Parathyroid adenoma (tissue), 2 donors: ENCODE data around the gene DAB2IP.

ENCODE experiments used
- H2AFZ ChIP-seq: fragments of 300-600 bp; sonication (generic); one replicate; pipeline ENCODE4 v1.7.0; 2017; ENCODE audit warnings: antibody characterized with exemption, mild to moderate bottlenecking
- H3K27ac ChIP-seq: fragments of 300-600 bp; sonication (generic); one replicate; pipeline ENCODE4 v1.7.0; 2017
- H3K27me3 ChIP-seq: fragments of 300-600 bp; sonication (generic); one replicate; pipeline ENCODE4 v1.7.0; 2017; ENCODE audit warnings: low read length; ENCODE audit not compliant: control insufficient read depth, insufficient read depth
- H3K36me3 ChIP-seq: fragments of 300-600 bp; sonication (generic); one replicate; pipeline ENCODE4 v1.7.0; 2017; ENCODE audit warnings: low read length; ENCODE audit not compliant: control insufficient read depth, insufficient read depth
- H3K4me1 ChIP-seq: fragments of 300-600 bp; sonication (generic); one replicate; pipeline ENCODE4 v1.7.0; 2017; ENCODE audit warnings: control low read depth
- H3K4me2 ChIP-seq: fragments of 300-600 bp; sonication (generic); one replicate; pipeline ENCODE4 v1.7.0; 2017; ENCODE audit warnings: low read length
- H3K4me3 ChIP-seq: fragments of 300-600 bp; sonication (generic); one replicate; pipeline ENCODE4 v1.7.0; 2017; ENCODE audit warnings: low read depth, low read length
- H3K79me2 ChIP-seq: fragments of 300-600 bp; sonication (generic); one replicate; pipeline ENCODE4 v1.7.0; 2017; ENCODE audit warnings: control low read depth
- H3K9ac ChIP-seq: fragments of 300-600 bp; sonication (generic); one replicate; pipeline ENCODE4 v1.7.0; 2017; ENCODE audit warnings: mild to moderate bottlenecking
- H3K9me3 ChIP-seq: fragments of 300-600 bp; sonication (generic); one replicate; pipeline ENCODE4 v1.7.0; 2017; ENCODE audit warnings: low read length; ENCODE audit not compliant: control insufficient read depth
- CTCF ChIP-seq: fragments of 300-600 bp; sonication (generic); IDR thresholded peaks from one replicate; pipeline ENCODE4 v1.7.0; 2017; ENCODE audit warnings: antibody characterized with exemption, mild to moderate bottlenecking
- donor health status: primary hyperparathyroidism.

Gene DAB2IP

GRCh38 chr9:121781145-121781548 lies 129.7 kb downstream of the DAB2IP start:
- H3K27ac ChIP-seq, result no peak overlapping the region

GRCh38 chr9:121781701-121782464 lies 130.4 kb downstream of the DAB2IP start:
- no peak for TF ChIP-seq CTCF
- Histone ChIP-seq H3K27me3 (no peaks in the 10 kb centered on the region), H3K4me1 (no peaks in the 10 kb centered on the region), H3K9ac (no peak overlapping the region), H3K27ac (no peak overlapping the region), H2AFZ (no peak overlapping the region), H3K79me2 (no peaks in the 10 kb centered on the region), H3K4me3 (no peak overlapping the region), H3K9me3 (no peaks in the 10 kb centered on the region), H3K4me2 (no peak overlapping the region), H3K36me3 (no peaks in the 10 kb centered on the region)

More at GRCh38 chr9:121781145-121781548, 129.7 kb downstream of the DAB2IP start:
- Histone ChIP-seq H3K4me1 (no peaks in the 10 kb centered on the region), H3K9ac (no peak overlapping the region), H3K9me3 (no peaks in the 10 kb centered on the region), H3K27me3 (no peaks in the 10 kb centered on the region), H3K36me3 (no peaks in the 10 kb centered on the region), H3K4me3 (no peak overlapping the region), H3K4me2 (no peak overlapping the region), H2AFZ (no peak overlapping the region), H3K79me2 (no peaks in the 10 kb centered on the region)
- TF ChIP-seq CTCF, result no peak

- H3K36me3 ChIP-seq, result no peaks in the 10 kb centered on the region
- H3K4me2 ChIP-seq, result no peak overlapping the region
- H3K9ac ChIP-seq, result no peak overlapping the region
- no peak overlapping the region for H2AFZ ChIP-seq
- no peaks in the 10 kb centered on the region for H3K4me1 ChIP-seq
- H3K27ac ChIP-seq, result no peak overlapping the region
- no peak for TF ChIP-seq CTCF
- no peaks in the 10 kb centered on the region for H3K9me3 ChIP-seq
- H3K4me3 ChIP-seq, result no peak overlapping the region
- no peaks in the 10 kb centered on the region for H3K79me2 ChIP-seq
- no peaks in the 10 kb centered on the region for H3K27me3 ChIP-seq
These were observed 131.2 kb downstream of the DAB2IP start for GRCh38 chr9:121782514-121783110.

- Histone ChIP-seq H2AFZ (no peak overlapping the region), H3K4me3 (no peak overlapping the region), H3K9me3 (no peaks in the 10 kb centered on the region), H3K27me3 (no peaks in the 10 kb centered on the region), H3K27ac (no peak overlapping the region), H3K4me1 (no peaks in the 10 kb centered on the region), H3K4me2 (no peak overlapping the region), H3K79me2 (no peaks in the 10 kb centered on the region), H3K36me3 (no peaks in the 10 kb centered on the region), H3K9ac (no peak overlapping the region)
- no peak for TF ChIP-seq CTCF
These were observed 131.7 kb downstream of the DAB2IP start for GRCh38 chr9:121783111-121783510.
